ENCODE measurements around the gene WDTC1. TPM values are rescaled to one million over a fixed set of nuclear protein-coding genes. Genes with fewer than 3 reads are reported as not detected.
A peak's percentile ranks its signal among the peaks of the same experiment; 100 is the strongest.
"Not testable (repeated sequence)": the region's sequence is repeated elsewhere in the genome, so short reads cannot be mapped to it uniquely, and the experiment has no call there.

Gene WDTC1
- total RNA-seq, 2 donors from 2014 or later: 41.6 to 42.5 TPM

DNA sequence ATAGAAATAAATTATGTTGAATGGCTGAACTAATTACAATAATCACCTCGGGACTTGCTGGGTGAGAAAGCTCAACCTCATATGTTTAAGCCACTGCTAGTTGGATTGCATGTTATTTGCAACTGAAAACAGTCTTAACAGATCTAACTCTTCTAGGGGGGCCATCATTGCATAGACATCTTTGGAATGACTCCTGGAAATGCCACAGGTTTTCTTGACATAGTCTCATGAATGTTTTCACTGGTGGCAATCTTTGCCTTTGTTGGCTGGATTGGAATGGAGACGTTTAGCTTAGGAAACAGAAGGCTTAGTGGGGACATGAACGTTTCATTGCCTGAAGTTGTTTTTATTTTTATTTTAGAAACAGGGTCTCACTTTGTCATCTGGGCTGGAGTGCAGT lies 8.8 kb upstream of the WDTC1 start:
- Mint-ChIP-seq H3K27me3 (ENCODE audit: low read depth) (no peaks in the 10 kb centered on the region), H3K4me1 (ENCODE audit: low read depth) (no peaks in the 10 kb centered on the region), H3K4me3 (no peak overlapping the region), H3K27ac (no peak overlapping the region), H3K9me3 (no peaks in the 10 kb centered on the region), H3K36me3 (ENCODE audit: insufficient read depth in 2 of 2) (no peaks in the 10 kb centered on the region)
- DNase-seq (no peak), ATAC-seq (replicated peaks in 1 of 2) (no peak)

DNA sequence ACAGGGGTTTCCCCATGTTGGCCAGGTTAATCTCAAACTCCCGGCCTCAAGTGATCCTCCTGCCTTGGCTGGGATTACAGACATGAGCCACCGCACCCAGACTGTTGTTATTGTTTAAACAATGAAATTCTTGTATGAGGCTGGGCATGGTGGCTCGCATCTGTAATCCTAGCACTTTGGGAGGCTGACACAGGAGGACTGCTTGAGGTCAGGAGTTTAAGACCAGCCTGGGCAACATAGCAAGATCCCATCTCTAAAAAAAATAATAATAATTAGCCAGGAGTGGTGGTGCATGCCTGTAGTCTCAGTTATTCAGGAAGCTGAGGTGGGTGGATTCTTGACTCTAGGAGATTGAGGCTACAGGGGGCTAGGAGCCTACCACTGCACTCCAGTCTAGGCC lies 6.7 kb upstream of the WDTC1 start:
- no peak for ATAC-seq (replicated peaks in 1 of 2)
- Mint-ChIP-seq H3K4me3 (no peak overlapping the region), H3K27me3 (ENCODE audit: low read depth) (no peaks in the 10 kb centered on the region), H3K36me3 (ENCODE audit: insufficient read depth in 2 of 2) (no peaks in the 10 kb centered on the region), H3K27ac (no peak overlapping the region), H3K9me3 (no peaks in the 10 kb centered on the region), H3K4me1 (ENCODE audit: low read depth) (no peaks in the 10 kb centered on the region)
- no peak for DNase-seq

DNA sequence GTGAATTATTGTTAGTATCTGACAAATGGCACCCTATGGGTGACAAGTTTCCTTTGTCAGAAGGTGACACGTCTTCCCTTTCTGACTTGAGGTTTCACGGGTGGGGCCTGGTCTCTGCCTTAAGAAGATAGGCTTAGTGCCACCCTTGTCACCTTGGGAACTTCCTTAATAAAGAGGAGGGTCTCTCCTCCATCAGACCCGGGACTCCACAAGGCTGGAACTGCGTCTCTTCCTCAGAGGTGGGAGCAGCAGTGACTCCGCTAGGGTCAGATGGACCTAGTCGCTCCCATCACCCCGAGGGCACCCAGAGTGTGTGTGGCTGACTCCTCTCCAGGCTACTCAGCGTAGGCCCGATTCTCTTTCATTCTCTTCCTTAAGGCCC lies 774 bp upstream of the WDTC1 start:
- ATAC-seq (replicated peaks in 1 of 2): peak; percentile 3 to 12
- H3K27me3 Mint-ChIP-seq (ENCODE audit: low read depth): no peaks in the 10 kb centered on the region
- peaks cover 6 to 7% of the 10 kb centered on the region in 2 donors for H3K36me3 Mint-ChIP-seq (ENCODE audit: insufficient read depth in 2 of 2)
- DNase-seq: peak in 1 of 2 donors; percentile 27
- H3K9me3 Mint-ChIP-seq: no peaks in the 10 kb centered on the region
- H3K4me3 Mint-ChIP-seq: peak overlapping the region; percentile 92 to 99
- H3K4me1 Mint-ChIP-seq (ENCODE audit: low read depth): peaks cover 23% of the 10 kb centered on the region
- peak overlapping the region; percentile 86 for H3K27ac Mint-ChIP-seq

DNA sequence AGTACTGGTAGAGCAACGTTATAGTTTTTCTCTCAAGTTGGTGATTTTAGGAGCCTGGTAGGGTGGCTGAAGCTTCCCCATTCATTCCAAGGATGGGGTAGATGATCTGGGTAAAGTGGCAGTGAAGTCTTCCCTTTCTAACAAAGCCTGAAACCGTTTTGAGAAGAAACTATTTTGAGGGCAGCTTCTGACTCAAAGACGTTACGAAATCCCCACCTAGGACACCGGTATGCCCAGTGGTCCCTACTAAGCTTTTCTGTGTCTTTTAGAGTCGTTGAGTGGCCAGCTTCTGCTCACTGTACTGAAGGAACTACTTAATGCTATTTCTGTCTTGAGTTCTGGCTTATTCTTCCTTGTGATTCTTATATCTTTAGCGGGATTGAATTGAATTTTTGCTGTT lies 1.4 kb downstream of the WDTC1 start:
- H3K9me3 Mint-ChIP-seq: no peaks in the 10 kb centered on the region
- H3K27me3 Mint-ChIP-seq (ENCODE audit: low read depth): no peaks in the 10 kb centered on the region
- no peak for ATAC-seq (replicated peaks in 1 of 2)
- DNase-seq: no peak
- H3K4me3 Mint-ChIP-seq: peak overlapping the region; percentile 92 to 99
- H3K36me3 Mint-ChIP-seq (ENCODE audit: insufficient read depth in 2 of 2): peaks cover 6 to 7% of the 10 kb centered on the region in 2 donors
- H3K4me1 Mint-ChIP-seq (ENCODE audit: low read depth): peaks cover 23% of the 10 kb centered on the region
- peak overlapping the region; percentile 74 for H3K27ac Mint-ChIP-seq

DNA sequence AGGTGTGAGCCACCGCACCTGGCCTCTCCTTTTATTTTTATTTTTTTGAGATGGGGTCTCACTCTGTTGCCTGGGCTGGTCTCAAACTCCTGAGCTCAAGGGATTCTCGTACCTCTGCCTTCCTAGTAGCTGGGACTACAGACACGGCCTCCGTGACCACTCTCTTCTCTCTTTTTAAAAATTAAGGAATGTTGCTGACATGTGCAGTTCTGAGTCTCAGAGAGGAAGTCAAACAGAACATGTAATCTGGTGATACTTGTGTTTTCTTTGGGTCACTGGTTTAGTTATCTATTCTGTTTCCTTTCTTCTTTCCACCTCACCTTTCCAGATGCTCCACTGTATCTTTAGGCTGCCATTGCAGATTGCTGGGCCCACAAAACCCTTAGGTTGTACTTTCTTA lies 2.7 kb downstream of the WDTC1 start:
- peaks cover 6 to 7% of the 10 kb centered on the region in 2 donors for H3K36me3 Mint-ChIP-seq (ENCODE audit: insufficient read depth in 2 of 2)
- H3K27ac Mint-ChIP-seq: peak overlapping the region; percentile 18
- H3K4me1 Mint-ChIP-seq (ENCODE audit: low read depth): peaks cover 23% of the 10 kb centered on the region
- no peaks in the 10 kb centered on the region for H3K27me3 Mint-ChIP-seq (ENCODE audit: low read depth)
- no peaks in the 10 kb centered on the region for H3K9me3 Mint-ChIP-seq
- peak overlapping the region in 1 of 2 donors; percentile 19 for H3K4me3 Mint-ChIP-seq
- ATAC-seq (replicated peaks in 1 of 2) (no peak), DNase-seq (no peak)

DNA sequence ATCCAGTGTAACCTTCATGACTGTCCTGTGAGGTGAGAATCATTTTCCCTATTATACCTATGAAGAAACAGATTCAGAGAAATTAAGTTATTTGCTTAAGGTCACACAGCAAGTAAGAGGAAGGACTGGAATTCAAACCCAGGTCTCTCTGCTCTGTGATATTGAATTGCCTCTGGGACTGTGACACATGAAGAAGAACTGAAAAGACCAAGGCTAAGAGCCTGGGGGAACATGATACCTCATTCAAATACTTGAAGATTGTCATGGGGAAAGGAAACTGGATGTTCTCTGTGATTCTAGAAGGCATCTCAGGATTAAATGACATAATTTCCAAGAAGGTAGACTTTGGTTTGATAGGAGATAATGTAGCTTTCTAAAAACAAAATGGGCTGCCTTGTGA lies 3.6 kb downstream of the WDTC1 start:
- DNase-seq (no peak), ATAC-seq (replicated peaks in 1 of 2) (no peak)
- H3K36me3 Mint-ChIP-seq (ENCODE audit: insufficient read depth in 2 of 2): peaks cover 6 to 7% of the 10 kb centered on the region in 2 donors
- no peaks in the 10 kb centered on the region for H3K27me3 Mint-ChIP-seq (ENCODE audit: low read depth)
- peaks cover 23% of the 10 kb centered on the region for H3K4me1 Mint-ChIP-seq (ENCODE audit: low read depth)
- H3K4me3 Mint-ChIP-seq: no peak overlapping the region
- no peaks in the 10 kb centered on the region for H3K9me3 Mint-ChIP-seq
- peak overlapping the region; percentile 60 for H3K27ac Mint-ChIP-seq

DNA sequence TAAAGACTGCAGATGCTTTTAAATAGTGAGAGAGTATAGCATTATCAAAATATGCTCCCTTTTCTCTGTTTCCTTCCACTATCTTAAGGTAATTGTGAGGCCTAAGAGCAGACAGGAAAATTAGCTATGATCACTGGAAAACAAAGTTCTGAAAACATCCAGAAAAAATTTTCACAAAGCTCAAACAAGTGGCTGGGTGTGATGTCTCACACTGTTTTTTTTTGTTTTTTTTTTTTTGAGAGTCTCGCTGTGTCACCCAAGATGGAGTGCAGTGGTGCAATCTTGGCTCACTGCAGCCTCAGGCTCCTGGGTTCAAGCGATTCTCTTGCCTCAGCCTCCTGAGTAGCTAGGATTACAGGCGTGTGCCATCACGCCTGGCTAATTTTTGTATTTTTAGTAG lies 7.2 kb downstream of the WDTC1 start:
- Mint-ChIP-seq H3K9me3 (no peaks in the 10 kb centered on the region), H3K4me3 (no peak overlapping the region)
- no peak for ATAC-seq (replicated peaks in 1 of 2)

DNA sequence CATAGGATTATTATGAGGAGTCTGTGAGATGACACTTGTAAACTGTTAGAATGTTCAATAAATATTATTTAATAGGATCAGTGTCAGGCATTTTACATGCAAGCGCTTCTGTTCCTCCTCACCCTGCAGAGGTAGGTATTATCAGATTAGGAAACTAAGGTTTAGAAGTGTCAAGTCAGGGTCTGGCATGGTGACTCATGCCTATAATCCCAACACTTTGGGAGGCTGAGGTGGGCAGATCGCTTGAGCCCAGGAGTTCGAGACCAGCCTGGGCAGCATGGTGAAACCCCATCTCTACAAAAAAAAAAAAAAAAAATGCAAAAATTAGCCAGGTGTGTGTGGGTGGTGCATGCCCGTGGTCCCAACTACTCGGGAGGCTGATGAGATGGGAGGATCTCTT lies 9.2 kb downstream of the WDTC1 start:
- DNase-seq; H3K27ac Mint-ChIP-seq; ATAC-seq (replicated peaks in 1 of 2); H3K4me1 Mint-ChIP-seq (ENCODE audit: low read depth); H3K4me3 Mint-ChIP-seq; H3K36me3 Mint-ChIP-seq (ENCODE audit: insufficient read depth in 2 of 2); H3K9me3 Mint-ChIP-seq; H3K27me3 Mint-ChIP-seq (ENCODE audit: low read depth): not testable (repeated sequence)

More for the DNA sequence above, 7.2 kb downstream of the WDTC1 start:
- DNase-seq: no peak
- Mint-ChIP-seq H3K4me1 (ENCODE audit: low read depth) (no peaks in the 10 kb centered on the region), H3K36me3 (ENCODE audit: insufficient read depth in 2 of 2) (peaks cover 0 to 2% of the 10 kb centered on the region in 2 donors), H3K27ac (no peak overlapping the region), H3K27me3 (ENCODE audit: low read depth) (no peaks in the 10 kb centered on the region)

DNA sequence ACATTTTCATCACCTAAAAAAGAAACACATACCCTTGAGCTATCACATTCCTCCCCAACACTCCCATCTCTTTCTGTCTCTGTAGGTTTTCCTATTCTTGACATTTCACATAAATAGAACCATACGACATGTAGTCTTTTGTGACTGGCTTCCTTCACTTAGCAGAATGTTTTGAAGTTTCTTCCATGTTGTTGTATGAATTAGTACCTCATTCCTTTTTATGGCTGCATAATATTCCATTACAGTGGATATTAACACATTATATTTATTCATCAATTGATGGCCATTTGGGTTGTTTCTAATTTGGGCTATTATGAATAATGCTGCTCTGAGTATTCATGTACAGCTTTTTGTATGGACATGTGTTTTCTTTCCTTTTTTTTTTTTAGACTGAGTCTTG lies 11.8 kb downstream of the WDTC1 start:
- ATAC-seq (replicated peaks in 1 of 2) (no peak), DNase-seq (no peak)
- Mint-ChIP-seq H3K27ac (no peak overlapping the region), H3K4me3 (no peak overlapping the region), H3K4me1 (ENCODE audit: low read depth) (peaks cover 5% of the 10 kb centered on the region), H3K36me3 (ENCODE audit: insufficient read depth in 2 of 2) (peaks cover 0 to 2% of the 10 kb centered on the region in 2 donors), H3K9me3 (no peaks in the 10 kb centered on the region), H3K27me3 (ENCODE audit: low read depth) (no peaks in the 10 kb centered on the region)

DNA sequence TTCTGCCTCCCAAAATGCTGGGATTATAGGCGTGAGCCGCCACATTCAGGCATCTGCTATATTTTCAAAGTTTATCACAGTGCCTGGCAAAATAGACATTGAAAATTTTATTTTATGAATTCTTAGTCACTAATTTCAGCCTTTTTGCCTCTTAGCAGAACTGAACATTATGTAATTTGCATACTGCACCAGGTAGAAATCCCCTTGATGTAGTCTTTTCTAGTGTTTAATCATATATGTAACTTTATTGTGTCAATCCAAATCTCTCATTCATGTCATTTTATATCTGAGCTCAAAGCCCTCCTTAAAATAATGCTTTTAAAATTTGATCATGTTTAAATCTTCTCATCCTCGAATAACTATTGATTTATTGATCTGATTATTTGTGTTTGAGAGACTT lies 19.2 kb downstream of the WDTC1 start:
- peak overlapping the region; percentile 100 for H3K27ac Mint-ChIP-seq
- H3K4me1 Mint-ChIP-seq (ENCODE audit: low read depth): peaks cover 48% of the 10 kb centered on the region
- H3K9me3 Mint-ChIP-seq: no peaks in the 10 kb centered on the region
- no peaks in the 10 kb centered on the region for H3K27me3 Mint-ChIP-seq (ENCODE audit: low read depth)
- peak overlapping the region; percentile 82 to 96 for H3K4me3 Mint-ChIP-seq
- H3K36me3 Mint-ChIP-seq (ENCODE audit: insufficient read depth in 2 of 2): peaks cover 2 to 4% of the 10 kb centered on the region in 2 donors
- ATAC-seq (replicated peaks in 1 of 2) (peak; percentile 41 to 55), DNase-seq (no peak)

DNA sequence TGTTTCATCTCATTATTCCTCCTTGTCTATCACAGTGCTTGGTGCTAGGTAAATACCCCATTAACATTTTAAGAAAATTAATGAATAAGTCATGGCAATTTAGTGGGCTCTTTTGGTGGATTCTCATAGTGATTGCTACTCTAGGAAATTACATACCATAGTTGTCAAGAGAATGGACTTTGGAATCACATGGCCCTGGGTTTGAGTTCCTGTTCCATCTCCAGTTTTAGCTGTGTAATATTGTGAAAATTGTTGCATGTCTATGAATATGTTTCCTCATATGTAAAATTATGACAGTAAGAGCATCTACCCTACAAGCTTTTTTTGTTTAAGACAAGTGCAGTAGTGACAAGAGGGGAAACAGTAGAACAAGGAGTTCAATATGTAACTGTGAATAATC lies 20.7 kb downstream of the WDTC1 start:
- Mint-ChIP-seq H3K27ac (peak overlapping the region; percentile 47), H3K27me3 (ENCODE audit: low read depth) (no peaks in the 10 kb centered on the region), H3K36me3 (ENCODE audit: insufficient read depth in 2 of 2) (peaks cover 2% of the 10 kb centered on the region in 2 donors), H3K9me3 (no peaks in the 10 kb centered on the region), H3K4me1 (ENCODE audit: low read depth) (peaks cover 51% of the 10 kb centered on the region), H3K4me3 (peak overlapping the region in 1 of 2 donors; percentile 62)
- DNase-seq (no peak), ATAC-seq (replicated peaks in 1 of 2) (no peak)

DNA sequence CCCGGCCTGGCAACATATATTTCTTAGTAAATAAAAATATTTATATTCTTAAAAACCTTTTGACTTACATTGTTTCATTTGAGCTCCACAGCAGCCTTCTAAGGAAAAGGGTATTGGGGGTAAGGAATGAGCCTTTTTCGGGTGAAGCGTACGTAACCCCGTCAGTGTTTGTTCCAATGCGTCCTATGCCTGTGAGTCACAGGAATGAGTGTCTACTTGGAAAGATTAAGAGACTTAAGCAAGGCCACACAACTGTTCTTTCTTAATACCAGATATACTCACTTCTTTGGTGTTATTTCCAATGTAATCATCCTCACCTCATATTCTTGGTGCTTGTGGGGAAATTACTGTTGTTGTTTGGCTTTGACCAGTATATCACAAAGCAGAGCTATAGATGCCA lies 22.7 kb downstream of the WDTC1 start:
- no peak for DNase-seq
- H3K4me3 Mint-ChIP-seq: no peak overlapping the region
- no peaks in the 10 kb centered on the region for H3K9me3 Mint-ChIP-seq
- no peak overlapping the region for H3K27ac Mint-ChIP-seq
- peaks cover 47% of the 10 kb centered on the region for H3K4me1 Mint-ChIP-seq (ENCODE audit: low read depth)
- H3K36me3 Mint-ChIP-seq (ENCODE audit: insufficient read depth in 2 of 2): peaks cover 2% of the 10 kb centered on the region in 2 donors
- H3K27me3 Mint-ChIP-seq (ENCODE audit: low read depth): no peaks in the 10 kb centered on the region
- no peak for ATAC-seq (replicated peaks in 1 of 2)

DNA sequence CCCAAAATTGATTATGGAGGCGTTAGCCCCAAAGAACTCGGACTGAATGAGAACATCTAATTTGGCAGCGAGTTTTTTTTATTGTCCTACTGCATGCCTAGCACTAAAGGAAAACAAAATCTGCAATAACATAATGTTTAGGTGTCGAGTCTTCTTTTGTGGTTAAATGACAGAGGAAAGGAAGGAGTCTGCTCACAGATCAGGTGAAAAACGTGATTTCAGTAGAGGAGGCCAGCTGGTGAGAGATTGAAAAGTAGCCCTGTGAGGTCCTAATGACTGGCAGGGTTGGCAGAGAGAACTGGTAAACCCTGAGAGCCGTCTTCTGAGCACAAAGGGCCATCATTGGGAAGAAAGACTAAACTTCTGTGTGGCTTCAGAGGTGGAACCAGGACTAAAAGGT lies 24.2 kb downstream of the WDTC1 start:
- H3K27ac Mint-ChIP-seq: no peak overlapping the region

DNA sequence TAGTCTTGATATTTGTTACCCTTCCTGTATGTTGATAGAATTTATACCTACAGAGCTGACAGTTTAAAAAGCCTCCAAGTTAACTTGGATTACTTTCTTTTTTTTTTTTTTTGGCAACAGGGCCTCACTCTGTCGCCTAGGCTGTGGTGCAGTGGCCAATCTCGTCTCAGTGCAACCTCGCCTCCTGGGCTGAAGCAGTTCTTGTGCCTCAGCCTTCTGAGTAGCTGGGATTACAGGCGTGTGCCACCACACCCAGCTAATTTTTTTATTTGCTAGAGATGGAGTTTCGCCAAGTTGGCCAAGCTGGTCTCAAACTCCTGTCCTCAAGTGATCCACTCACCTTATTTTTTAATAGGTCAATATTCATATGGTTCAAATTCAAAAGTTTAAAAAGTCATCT lies 32.7 kb downstream of the WDTC1 start:
- no peaks in the 10 kb centered on the region for H3K27me3 Mint-ChIP-seq (ENCODE audit: low read depth)
- peaks cover 2% of the 10 kb centered on the region in 2 donors for H3K36me3 Mint-ChIP-seq (ENCODE audit: insufficient read depth in 2 of 2)
- H3K9me3 Mint-ChIP-seq: no peaks in the 10 kb centered on the region

More for the DNA sequence above, 24.2 kb downstream of the WDTC1 start:
- DNase-seq (no peak), ATAC-seq (replicated peaks in 1 of 2) (no peak)
- H3K4me3 Mint-ChIP-seq: no peak overlapping the region
- H3K27me3 Mint-ChIP-seq (ENCODE audit: low read depth): no peaks in the 10 kb centered on the region
- no peaks in the 10 kb centered on the region for H3K9me3 Mint-ChIP-seq
- H3K4me1 Mint-ChIP-seq (ENCODE audit: low read depth): peaks cover 32% of the 10 kb centered on the region
- H3K36me3 Mint-ChIP-seq (ENCODE audit: insufficient read depth in 2 of 2): peaks cover 2% of the 10 kb centered on the region in 2 donors

More for the DNA sequence above, 32.7 kb downstream of the WDTC1 start:
- no peak overlapping the region for H3K4me3 Mint-ChIP-seq
- ATAC-seq (replicated peaks in 1 of 2) (no peak), DNase-seq (no peak)
- H3K27ac Mint-ChIP-seq: no peak overlapping the region
- peaks cover 6% of the 10 kb centered on the region for H3K4me1 Mint-ChIP-seq (ENCODE audit: low read depth)
